Upper lobe of right lung (tissue), 1 donor: ENCODE measurements around the gene SLC15A3. TPM values are rescaled to one million over a fixed set of nuclear protein-coding genes. Genes with fewer than 3 reads are reported as not detected.

Experiments
- ATAC-seq: fragments of 200-7000 bp; cut with Tn5 transposase; one replicate; pipeline ENCODE4 v1.9.1; 2020; ENCODE audit warnings: mild to moderate bottlenecking, moderate library complexity
- DNase-seq: peaks from one replicate; pipeline ENCODE4 v3.0.0-alpha.2; 2020
- H3K27ac ChIP-seq: fragments of 200-600 bp; one replicate; pipeline ENCODE4 v1.8.0; 2022
- H3K27me3 ChIP-seq: fragments of 200-600 bp; one replicate; pipeline ENCODE4 v1.8.0; 2022; ENCODE audit warnings: mild to moderate bottlenecking
- H3K36me3 ChIP-seq: fragments of 200-600 bp; one replicate; pipeline ENCODE4 v1.8.0; 2022
- H3K4me1 ChIP-seq: fragments of 200-600 bp; one replicate; pipeline ENCODE4 v1.8.0; 2022
- H3K4me3 ChIP-seq: fragments of 200-600 bp; one replicate; pipeline ENCODE4 v1.8.0; 2022; ENCODE audit warnings: mild to moderate bottlenecking
- H3K9me3 ChIP-seq: fragments of 200-600 bp; one replicate; pipeline ENCODE4 v1.8.0; 2022
- CTCF ChIP-seq: fragments of 200-600 bp; IDR thresholded peaks from one replicate; pipeline ENCODE4 v1.8.0; 2022; ENCODE audit warnings: antibody characterized with exemption
- intact Hi-C: fragments of 100-400 bp; cut with DNase I; formaldehyde crosslinking; loops from one replicate; pipeline ENCODE4 v1.11.0; 2022
- total RNA-seq: library from RNA; stranded (reverse); fragmentation: NEBNext Ultra II Directional; extraction: Animal tissue kit (Norgen Biotek cat#: 25700); gene quantifications from one replicate; pipeline ENCODE4 v1.2.1, GENCODE V29; 2021
- donor health status: DM: no; HTN: yes; CAD: no; lungs with severe emphysema.

Gene SLC15A3
- total RNA-seq, 1 donor from 2014 or later, result 139 TPM

- no peak for TF ChIP-seq CTCF
- Histone ChIP-seq H3K4me3 (no peak overlapping the region), H3K27me3 (no peaks in the 10 kb centered on the region), H3K9me3 (no peaks in the 10 kb centered on the region), H3K27ac (no peak overlapping the region), H3K36me3 (no peaks in the 10 kb centered on the region), H3K4me1 (peaks cover 16% of the 10 kb centered on the region)
- intact Hi-C loops, result no loop called here
- DNase-seq (no peak), ATAC-seq (no peak)
These were observed 41.6 kb upstream of the SLC15A3 start for GRCh38 chr11:60993615-60994014.

- no peak for TF ChIP-seq CTCF
- H3K27ac ChIP-seq, result no peak overlapping the region
- no peak for ATAC-seq
- peaks cover 16% of the 10 kb centered on the region for H3K4me1 ChIP-seq
- intact Hi-C loops, result no loop called here
- no peak overlapping the region for H3K4me3 ChIP-seq
- no peaks in the 10 kb centered on the region for H3K27me3 ChIP-seq
- H3K9me3 ChIP-seq, result no peaks in the 10 kb centered on the region
- no peak for DNase-seq
- H3K36me3 ChIP-seq, result no peaks in the 10 kb centered on the region
These were observed 41.0 kb upstream of the SLC15A3 start for GRCh38 chr11:60992842-60993409.

DNA sequence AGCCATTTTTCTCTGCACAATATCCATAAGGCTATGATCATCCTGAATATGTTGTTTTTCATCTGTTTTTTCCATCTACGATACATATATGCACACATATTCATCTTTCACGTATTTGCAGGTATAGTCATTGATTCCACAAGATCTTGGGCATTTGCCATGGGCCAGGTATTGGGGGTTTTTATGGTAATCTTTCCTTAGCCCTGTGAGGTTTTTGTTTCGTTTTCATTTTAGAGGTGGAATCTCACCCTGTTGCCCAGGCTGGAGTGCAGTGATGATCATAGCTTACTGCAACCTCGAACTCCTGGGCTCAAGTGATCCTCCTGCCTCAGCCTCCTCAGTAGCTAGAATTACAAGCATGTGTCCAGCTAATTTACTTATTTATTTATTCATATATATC, 39.5 kb upstream of the SLC15A3 start:
- Histone ChIP-seq H3K4me3 (no peak overlapping the region), H3K36me3 (no peaks in the 10 kb centered on the region), H3K27ac (no peak overlapping the region), H3K4me1 (peaks cover 12% of the 10 kb centered on the region), H3K9me3 (no peaks in the 10 kb centered on the region), H3K27me3 (no peaks in the 10 kb centered on the region)
- ATAC-seq, result no peak
- intact Hi-C loops, result no loop called here
- no peak for TF ChIP-seq CTCF
- no peak for DNase-seq

DNA sequence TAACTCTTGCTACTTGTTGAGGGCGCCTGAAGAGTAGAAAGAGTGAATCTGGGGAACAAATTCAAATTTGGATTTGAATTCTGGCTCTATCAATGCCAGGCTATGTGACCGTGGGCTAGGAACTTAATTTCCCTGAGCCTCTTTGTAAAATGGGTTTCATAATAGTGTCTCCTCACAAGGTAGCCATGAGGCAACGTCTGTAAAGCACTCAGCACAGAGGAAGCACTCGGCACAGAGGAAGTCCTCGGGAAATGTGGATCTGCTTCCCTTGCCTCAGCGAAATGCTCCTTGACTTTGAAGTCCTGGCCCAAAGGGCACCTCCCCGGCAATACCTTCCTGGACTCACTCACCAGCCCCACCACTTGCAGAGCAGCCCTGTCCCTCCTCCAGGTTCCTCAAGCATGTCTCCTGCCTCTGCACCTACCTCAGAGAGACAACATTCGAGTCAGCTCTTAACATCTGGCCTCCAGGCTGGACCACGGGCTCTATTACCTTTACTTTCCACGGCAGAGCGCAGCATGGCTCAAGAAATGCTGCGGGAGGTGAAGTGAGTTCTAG, 37.2 kb upstream of the SLC15A3 start:
- DNase-seq, result no peak
- H3K27ac ChIP-seq, result no peak overlapping the region
- no peaks in the 10 kb centered on the region for H3K36me3 ChIP-seq
- H3K4me3 ChIP-seq, result no peak overlapping the region
- intact Hi-C loops, result no loop called here
- ATAC-seq, result peak; percentile 69
- TF ChIP-seq CTCF, result no peak
- no peaks in the 10 kb centered on the region for H3K9me3 ChIP-seq
- no peaks in the 10 kb centered on the region for H3K4me1 ChIP-seq
- no peaks in the 10 kb centered on the region for H3K27me3 ChIP-seq

- H3K4me1 ChIP-seq, result no peaks in the 10 kb centered on the region
- H3K27me3 ChIP-seq, result no peaks in the 10 kb centered on the region
- intact Hi-C loops, result no loop called here
- H3K9me3 ChIP-seq, result no peaks in the 10 kb centered on the region
- ATAC-seq (no peak), DNase-seq (no peak)
- TF ChIP-seq CTCF, result no peak
- H3K27ac ChIP-seq, result no peak overlapping the region
- H3K36me3 ChIP-seq, result no peaks in the 10 kb centered on the region
- H3K4me3 ChIP-seq, result no peak overlapping the region
These were observed 36.7 kb upstream of the SLC15A3 start for GRCh38 chr11:60988658-60989057.
